A549 (cell line): Measurements from ENCODE around the gene SLC26A9. TPM values are rescaled to one million over a fixed set of nuclear protein-coding genes. Genes with fewer than 3 reads are reported as not detected.
A peak's percentile ranks its signal among the peaks of the same experiment; 100 is the strongest.

Source experiments
- ATAC-seq, 2 experiments: fragments of 200-7000 bp in 1 of 2; fragments of >200 bp in 1 of 2; cut with Nextera tagmentation in 1 of 2; cut with Tn5 transposase in 1 of 2; 3 replicates each; pipeline versions ENCODE4 v1.8.0 to v1.9.1; 2018 to 2020; ENCODE audit warnings: mild to moderate bottlenecking in 1 of 2, moderate library complexity in 1 of 2
- CTCF ChIA-PET: fragments of 300-600 bp; sonication (Branson Sonifier 250); formaldehyde crosslinking; extraction: SDS; loops from one replicate; lab custom pipeline; 2021; ENCODE audit warnings: antibody characterized with exemption, inconsistent platforms; lab: Yijun Ruan, JAX
- POLR2A ChIA-PET: fragments of 350-600 bp; formaldehyde crosslinking; extraction: SDS; loops from one replicate; lab custom pipeline; 2021; ENCODE audit warnings: antibody characterized with exemption, inconsistent platforms; lab: Yijun Ruan, JAX
- DNase-seq, 2 experiments: peaks; one replicate each; pipeline versions ENCODE4 v3.0.0 to v3.0.0-alpha.2; 2011 to 2016; ENCODE audit warnings: low read depth in 1 of 2, low spot score in 1 of 2
- FAIRE-seq: peaks from 2 replicates; lab custom pipeline; 2011; peaks lifted over from hg19 to GRCh38; lab: Jason Lieb, UNC
- H3K27ac ChIP-seq, 2 experiments: fragments of >200 bp; sonication (Bioruptor Twin); formaldehyde crosslinking; 3 replicates each; pipeline ENCODE4 v1.5.1; 2016 to 2017
- H3K4me1 ChIP-seq: fragments of >200 bp; sonication (Bioruptor Twin); formaldehyde crosslinking; 3 replicates; pipeline ENCODE4 v1.6.1; 2016
- H3K4me2 ChIP-seq: fragments of >200 bp; sonication (Bioruptor Twin); formaldehyde crosslinking; 3 replicates; pipeline ENCODE4 v1.6.1; 2016
- H3K4me3 ChIP-seq: fragments of >200 bp; sonication (Bioruptor Twin); formaldehyde crosslinking; 3 replicates; pipeline ENCODE4 v1.5.1; 2016
- H3K9me3 ChIP-seq: fragments of >200 bp; sonication (Bioruptor Twin); formaldehyde crosslinking; 3 replicates; pipeline ENCODE4 v1.6.1; 2016
- CEBPB ChIP-seq, 2 experiments: fragments of >200 bp in 1 of 2; sonication (Bioruptor Twin) in 1 of 2; formaldehyde crosslinking in 1 of 2; IDR thresholded peaks; 2 replicates each; pipeline ENCODE4 v1.6.1; 2012 to 2016
- CTCF ChIP-seq: fragments of >200 bp; sonication (Bioruptor Twin); formaldehyde crosslinking; IDR thresholded peaks from 3 replicates; pipeline ENCODE4 v1.5.1; 2016
- EHF ChIP-seq: fragments of 250-450 bp; sonication (Bioruptor Pico); IDR thresholded peaks from 2 replicates; pipeline ENCODE4 v1.5.0; 2020; ENCODE audit warnings: mild to moderate bottlenecking
- EHMT2 ChIP-seq: fragments of 200-600 bp; sonication (generic); IDR thresholded peaks from 2 replicates; pipeline ENCODE4 v1.6.1; 2016; ENCODE audit warnings: antibody characterized with exemption, low read depth, mild to moderate bottlenecking, moderate library complexity
- EP300 ChIP-seq, 2 experiments: fragments of >200 bp; sonication (Bioruptor Twin); formaldehyde crosslinking; IDR thresholded peaks; 2 replicates in 1 of 2; 3 replicates in 1 of 2; pipeline ENCODE4 v1.6.1; 2016 to 2017
- FOSL2 ChIP-seq, 2 experiments: fragments of 450-650 bp in 1 of 2; fragments of >200 bp in 1 of 2; sonication (Bioruptor Twin) in 1 of 2; formaldehyde crosslinking; IDR thresholded peaks; 2 replicates each; pipeline versions ENCODE4 v1.5.0 to v1.6.1; 2016 to 2020; ENCODE audit warnings: mild to moderate bottlenecking in 1 of 2, moderate library complexity in 1 of 2
- HEYL ChIP-seq: fragments of 250-450 bp; sonication (Bioruptor Pico); IDR thresholded peaks from 2 replicates; pipeline ENCODE4 v1.8.0; 2021; ENCODE audit warnings: mild to moderate bottlenecking, moderate library complexity
- JUN ChIP-seq, 2 experiments: fragments of >200 bp; sonication (Bioruptor Twin); formaldehyde crosslinking; IDR thresholded peaks; 2 replicates in 1 of 2; 3 replicates in 1 of 2; pipeline ENCODE4 v1.6.1; 2016 to 2017
- MAFK ChIP-seq: fragments of 450-650 bp; IDR thresholded peaks from 2 replicates; pipeline ENCODE4 v1.6.1; 2014; ENCODE audit not compliant: partially characterized antibody
- MYC ChIP-seq: IDR thresholded peaks from 2 replicates; pipeline ENCODE4 v1.6.1; 2012; ENCODE audit warnings: mild to moderate bottlenecking, inconsistent platforms, low read length, improper control_type of control experiment, borderline replicate concordance
- NFE2L2 ChIP-seq: fragments of 150-350 bp; conservative IDR thresholded peaks from 2 replicates; pipeline ENCODE4 v1.6.1; 2014; ENCODE audit warnings: low read length
- NPAS2 ChIP-seq: fragments of 250-450 bp; sonication (Bioruptor Pico); IDR thresholded peaks from 2 replicates; pipeline ENCODE4 v1.8.0; 2022; ENCODE audit warnings: mild to moderate bottlenecking, moderate library complexity, borderline replicate concordance
- NR3C1 ChIP-seq: fragments of >200 bp; sonication (Bioruptor Twin); formaldehyde crosslinking; IDR thresholded peaks from 3 replicates; pipeline ENCODE4 v1.6.1; 2017
- PBX3 ChIP-seq: IDR thresholded peaks from 2 replicates; pipeline ENCODE4 v1.6.1; 2012
- PHF8 ChIP-seq: fragments of 200-600 bp; sonication (generic); IDR thresholded peaks from 2 replicates; pipeline ENCODE4 v1.6.1; 2016; ENCODE audit warnings: low read depth, mild to moderate bottlenecking, antibody characterized with exemption, moderate library complexity, borderline replicate concordance
- RCOR1 ChIP-seq: fragments of 150-350 bp; IDR thresholded peaks from 2 replicates; pipeline ENCODE4 v1.6.1; 2014; ENCODE audit warnings: antibody characterized with exemption, low read length, low read depth
- REST ChIP-seq: fragments of 200-600 bp; sonication (generic); IDR thresholded peaks from 2 replicates; pipeline ENCODE4 v1.6.1; 2016; ENCODE audit warnings: antibody characterized with exemption, mild to moderate bottlenecking, moderate library complexity
- RFX5 ChIP-seq: fragments of 450-650 bp; IDR thresholded peaks from 2 replicates; pipeline ENCODE4 v1.7.1; 2014; ENCODE audit warnings: antibody characterized with exemption, mild to moderate bottlenecking, moderate library complexity
- TP53 ChIP-seq: fragments of 250-450 bp; sonication (Bioruptor Pico); IDR thresholded peaks from 2 replicates; pipeline ENCODE4 v1.5.0; 2021; ENCODE audit warnings: mild to moderate bottlenecking, moderate library complexity
- ZC3H11A ChIP-seq: fragments of 450-650 bp; IDR thresholded peaks from 2 replicates; pipeline ENCODE4 v1.6.1; 2014; ENCODE audit warnings: antibody characterized with exemption, mild to moderate bottlenecking
- WGBS: methylation state at CpG from one replicate; pipeline ENCODE4 v1.1.6; 2017; ENCODE audit errors: missing lambda C conversion rate; 5-methylcytosine and 5-hydroxymethylcytosine counted together
- polyA plus RNA-seq, 4 experiments: library from polyadenylated mRNA; depleted of rRNA in 3 of 4; stranded (reverse); fragments of >200 nt; fragmentation: RNase III in 1 of 4; extraction: RNeasy Plus Mini Kit Qiagen cat#74134 plus additional on column Dnase treatment in 1 of 4; gene quantifications; 2 replicates in 3 of 4; 3 replicates in 1 of 4; pipeline ENCODE4 v1.2.3, GENCODE V29; 2011 to 2017

SLC26A9 gene
- polyA plus RNA-seq, 2 of the 4 experiments (the other 2 are of a cell fraction), result 0.18 to 0.98 TPM

- TF ChIP-seq ZC3H11A, result no peak
- TF ChIP-seq FOSL2 (IDR thresholded peaks at IDR 0.05), result peak; percentile 44; the same call in 1 of the 2 replicates
- peak; percentile 59 for TF ChIP-seq FOSL2 (CRISPR knock-in tag; IDR thresholded peaks at IDR 0.05)
- no peak for TF ChIP-seq EHF (CRISPR knock-in tag)
- no peak for TF ChIP-seq CTCF
- no peak for TF ChIP-seq PBX3
- TF ChIP-seq RCOR1, result no peak
- no peak for TF ChIP-seq PHF8
Observed at GRCh38 chr1:205933671-205934618, 9.3 kb downstream of the SLC26A9 start (continued).

- no peak for FAIRE-seq
- Histone ChIP-seq H3K4me2 (peak overlapping the region; percentile 65), H3K4me1 (peaks cover 54% of the 10 kb centered on the region), H3K27ac (peak overlapping the region; percentile 84 to 93), H3K4me3 (no peak overlapping the region), H3K9me3 (no peaks in the 10 kb centered on the region)
- ChIA-PET CTCF (interaction anchor here (0.9 to 23.3 kb wide), 3 partner anchors 10 to 49 kb away, joined by 3 to 822 read pairs (median 49); partner anchors contain the start of gene SLC26A9), POLR2A (no interaction called here)
- 91% methylated on average over 6 of the region's 6 CpGs for WGBS
- no peak for ATAC-seq
- DNase-seq, result no peak
- TF ChIP-seq EHMT2 (no peak), NR3C1 (no peak), NFE2L2 (no peak), EP300 (IDR thresholded peaks at IDR 0.05) (no peak), HEYL (no peak), NPAS2 (CRISPR knock-in tag) (no peak), TP53 (CRISPR knock-in tag) (no peak), REST (no peak), MAFK (no peak), RFX5 (no peak), CEBPB (IDR thresholded peaks at IDR 0.05) (no peak), MYC (no peak), JUN (IDR thresholded peaks at IDR 0.05) (no peak)
Observed at GRCh38 chr1:205932776-205933175, 10.5 kb downstream of the SLC26A9 start.
